ENCODE measurements around the gene GRIA2.

Gene GRIA2

DNA sequence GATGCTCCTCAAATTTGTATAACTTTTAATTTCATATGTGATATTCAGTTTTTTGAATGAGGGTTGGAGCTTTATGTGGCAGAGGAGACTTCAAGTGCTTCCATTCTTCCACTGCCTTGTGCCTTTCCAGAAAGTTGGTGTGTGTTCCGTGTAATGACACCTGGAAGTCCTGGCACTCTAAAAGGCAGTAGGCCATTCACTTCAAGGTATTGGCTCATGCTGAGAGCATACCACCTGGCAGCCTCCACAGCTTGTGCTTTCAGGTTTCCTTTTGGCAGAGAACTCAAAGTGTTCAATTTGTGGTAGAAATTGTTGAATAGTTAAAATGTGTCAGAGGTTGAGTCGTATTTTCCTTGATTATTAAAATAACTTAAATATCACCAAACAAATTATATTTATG, 49.6 kb downstream of the GRIA2 start:
- no peak for DNase-seq

GRCh38 chr4:157270552-157270951, 50.0 kb downstream of the GRIA2 start:
- no peak for DNase-seq

DNA sequence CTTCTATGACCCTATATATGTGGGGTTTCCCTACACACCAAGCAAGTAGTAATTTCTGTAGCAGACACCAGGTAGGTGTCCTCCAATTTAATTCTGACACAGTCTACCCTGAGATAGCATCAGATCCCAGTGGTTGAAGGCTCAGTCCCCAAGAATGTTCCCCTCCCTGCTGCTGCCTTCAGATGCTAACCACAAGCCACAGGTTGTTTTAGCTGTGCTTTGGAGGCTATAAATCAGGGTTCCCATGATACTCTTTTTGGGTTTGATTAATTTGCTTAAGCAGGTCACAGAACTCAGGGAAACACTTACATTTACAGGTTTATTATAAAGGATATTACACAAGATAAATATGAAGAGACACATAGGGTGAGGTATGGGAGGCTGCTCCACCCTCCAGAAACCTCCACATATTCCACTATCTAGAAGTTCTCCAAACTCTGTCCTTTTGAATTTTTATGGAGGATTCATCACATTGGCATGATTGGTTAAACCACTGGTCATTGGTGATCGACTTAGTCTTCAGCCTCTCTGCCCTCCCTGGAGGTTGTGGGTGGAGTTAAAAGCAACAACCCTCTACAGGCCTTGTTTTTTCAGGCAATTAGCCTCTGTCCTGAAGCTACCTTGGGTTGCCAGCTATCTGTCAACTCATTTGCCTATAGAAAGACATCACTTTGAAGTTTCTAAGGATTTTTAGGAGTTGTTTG, 50.8 kb downstream of the GRIA2 start:
- DNase-seq, result no peak

DNA sequence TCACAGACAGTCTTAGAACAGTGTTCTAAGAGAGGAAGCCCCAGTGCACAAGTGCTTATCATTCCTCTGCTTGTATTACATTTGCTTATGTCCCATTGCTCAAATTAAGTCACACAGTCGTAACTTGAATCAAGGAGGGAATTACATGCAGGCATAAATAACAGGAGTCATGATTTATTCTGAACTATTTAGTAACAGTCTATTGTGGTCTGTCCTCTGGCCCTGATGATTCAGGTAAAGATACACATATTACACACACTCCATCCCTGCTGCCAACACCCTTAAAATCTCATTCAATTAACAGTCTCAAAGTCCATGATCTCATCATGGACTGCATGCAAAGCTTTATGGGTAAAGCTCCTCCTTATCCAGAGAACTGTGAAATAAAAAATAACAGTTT, 60.1 kb downstream of the GRIA2 start:
- no peak for DNase-seq

DNA sequence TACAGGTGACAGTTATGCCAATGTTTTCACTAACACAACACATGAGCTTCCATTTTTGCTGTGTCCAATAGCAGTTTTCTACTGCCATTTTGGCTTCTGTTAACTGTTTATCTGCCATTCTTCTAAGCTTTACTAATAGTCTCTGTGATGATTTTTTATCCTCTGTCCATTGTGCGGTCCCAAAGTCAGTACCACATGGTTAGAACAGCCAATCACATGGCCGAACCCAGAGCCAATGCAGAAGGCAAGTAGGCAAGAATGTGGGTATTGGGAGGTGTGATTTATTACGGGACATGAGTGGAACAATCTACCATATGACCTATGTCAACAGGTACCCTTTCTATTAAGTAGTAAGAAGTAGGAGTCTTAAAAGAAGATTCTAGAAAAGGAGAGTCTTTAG, 61.5 kb downstream of the GRIA2 start:
- DNase-seq, result no peak

DNA sequence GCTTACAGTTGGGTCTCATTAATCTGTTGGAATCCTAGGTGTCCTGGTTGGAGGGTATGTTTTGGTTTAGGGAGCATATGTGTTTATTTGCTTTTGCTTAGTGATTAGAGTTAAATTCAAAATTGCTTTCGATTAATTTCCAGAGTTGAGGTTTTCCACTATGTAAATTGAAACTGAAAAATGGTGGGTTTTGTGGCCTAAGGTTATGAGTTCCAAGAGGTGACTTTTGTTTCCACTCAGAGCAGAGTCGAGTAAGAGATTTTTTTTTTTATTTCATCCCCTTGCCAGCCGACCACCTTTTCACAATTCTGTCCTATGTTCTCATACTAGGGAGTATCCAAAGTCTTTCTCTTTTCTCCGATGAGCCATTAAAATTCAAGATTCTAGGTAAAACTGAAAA, 66.9 kb downstream of the GRIA2 start:
- no peak for DNase-seq

DNA sequence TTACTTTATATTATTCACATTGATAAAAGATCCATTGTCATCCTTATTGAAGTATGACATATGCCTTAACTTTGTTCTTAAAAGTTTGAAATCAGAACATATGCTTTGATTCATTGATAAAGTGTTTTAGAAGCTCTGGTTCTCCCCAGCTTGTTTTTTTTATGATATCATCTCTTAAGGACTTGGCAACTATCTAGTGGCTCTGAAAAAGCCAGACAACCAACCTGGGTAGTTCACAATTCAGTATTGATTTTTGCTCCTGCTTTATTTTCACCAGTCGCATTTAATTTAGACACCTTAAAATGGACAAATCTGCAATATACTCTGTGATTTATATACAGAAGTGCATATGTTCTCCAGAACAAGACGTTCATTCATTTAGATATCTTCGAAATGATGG, 70.1 kb downstream of the GRIA2 start:
- DNase-seq, result no peak

GRCh38 chr4:157291071-157291470, 70.5 kb downstream of the GRIA2 start:
- DNase-seq, result no peak

GRCh38 chr4:157293673-157294072, 73.1 kb downstream of the GRIA2 start:
- no peak for DNase-seq

DNA sequence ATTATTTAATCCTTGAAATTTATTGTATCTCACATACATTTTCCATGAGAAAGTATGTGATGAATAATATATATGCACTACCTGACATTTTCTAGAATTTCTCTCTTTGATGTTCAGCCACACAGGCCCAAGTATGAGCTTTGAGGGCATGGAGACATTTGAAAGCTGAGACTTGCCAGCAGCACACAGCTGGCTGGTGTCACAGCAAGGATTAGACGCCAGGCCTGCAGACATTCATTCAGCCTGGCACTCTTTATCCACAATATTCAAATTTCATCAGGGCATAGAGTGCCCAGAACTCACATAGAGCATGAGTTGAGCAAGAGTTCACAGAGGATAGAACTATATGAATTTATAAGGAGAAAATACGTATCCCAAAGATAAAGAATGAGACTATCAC, 74.0 kb downstream of the GRIA2 start:
- no peak for DNase-seq

- no peak for DNase-seq
These were observed 80.2 kb downstream of the GRIA2 start for GRCh38 chr4:157300701-157301100.

GRCh38 chr4:157303471-157303960, 83.0 kb downstream of the GRIA2 start:
- no peak for DNase-seq

DNA sequence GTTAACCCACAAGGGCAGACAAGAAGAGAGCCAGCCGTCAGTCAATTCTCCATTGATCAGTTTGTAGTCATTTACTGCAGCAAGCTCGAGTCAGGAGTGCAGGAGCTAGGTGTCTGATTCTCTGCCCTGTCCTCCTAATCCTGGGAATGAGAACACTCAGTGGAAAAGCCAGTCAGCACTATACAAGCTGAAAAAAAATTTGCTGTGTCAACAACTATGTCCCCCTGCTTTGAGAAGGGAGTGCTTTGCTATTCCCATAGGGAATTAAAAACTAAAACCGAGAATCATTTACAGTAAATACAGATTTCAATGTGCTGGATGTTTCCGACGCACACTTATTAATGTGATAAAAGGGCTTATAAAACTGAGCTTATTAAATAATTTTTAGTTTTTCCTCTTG, 84.2 kb downstream of the GRIA2 start:
- no peak for DNase-seq

GRCh38 chr4:157312702-157313101, 92.2 kb downstream of the GRIA2 start:
- no peak for DNase-seq

DNA sequence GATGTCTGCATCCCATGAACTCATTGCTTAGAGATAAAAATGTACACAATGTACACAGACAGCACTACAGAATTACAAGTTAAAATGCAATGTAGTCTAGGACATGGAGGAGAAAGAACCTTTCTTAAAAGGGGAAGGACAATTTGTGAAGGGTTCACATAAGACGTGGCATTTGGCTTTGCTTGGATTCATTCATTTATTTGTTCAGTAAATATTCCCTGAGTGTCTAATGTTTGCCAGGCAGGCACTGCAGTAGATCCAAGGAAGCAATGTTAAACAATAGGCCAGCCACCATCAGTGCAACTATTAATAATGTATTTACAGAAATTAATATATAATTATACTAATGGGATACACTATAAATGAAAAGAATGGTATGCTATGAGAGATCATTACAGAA, 94.4 kb downstream of the GRIA2 start:
- no peak for DNase-seq

- no peak for DNase-seq
These were observed 95.4 kb downstream of the GRIA2 start for GRCh38 chr4:157315968-157316367.

- DNase-seq, result no peak
These were observed 99.6 kb downstream of the GRIA2 start for GRCh38 chr4:157320092-157320491.

- DNase-seq, result no peak
These were observed 107.1 kb downstream of the GRIA2 start for GRCh38 chr4:157327666-157328065.

DNA sequence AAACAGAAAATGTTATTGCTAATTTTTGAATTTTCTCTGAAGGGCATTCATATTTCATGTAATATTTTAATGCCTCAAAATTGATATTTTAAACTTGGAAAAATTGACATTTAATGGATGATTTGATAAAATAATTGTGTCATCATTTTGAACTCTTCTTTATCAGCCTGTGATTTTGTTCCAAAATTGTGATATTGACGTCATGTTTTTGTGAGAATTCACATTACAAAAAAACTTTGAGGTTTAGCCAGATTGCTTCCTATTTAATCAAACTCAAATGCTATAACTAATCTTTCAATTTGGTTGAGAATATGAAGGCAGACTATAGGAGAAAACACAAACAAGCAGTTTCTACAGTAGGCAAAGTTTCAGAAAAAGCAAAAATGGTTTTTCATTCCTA, 137.4 kb downstream of the GRIA2 start:
- no peak for DNase-seq

GRCh38 chr4:157358439-157358838, 137.9 kb downstream of the GRIA2 start:
- no peak for DNase-seq

DNA sequence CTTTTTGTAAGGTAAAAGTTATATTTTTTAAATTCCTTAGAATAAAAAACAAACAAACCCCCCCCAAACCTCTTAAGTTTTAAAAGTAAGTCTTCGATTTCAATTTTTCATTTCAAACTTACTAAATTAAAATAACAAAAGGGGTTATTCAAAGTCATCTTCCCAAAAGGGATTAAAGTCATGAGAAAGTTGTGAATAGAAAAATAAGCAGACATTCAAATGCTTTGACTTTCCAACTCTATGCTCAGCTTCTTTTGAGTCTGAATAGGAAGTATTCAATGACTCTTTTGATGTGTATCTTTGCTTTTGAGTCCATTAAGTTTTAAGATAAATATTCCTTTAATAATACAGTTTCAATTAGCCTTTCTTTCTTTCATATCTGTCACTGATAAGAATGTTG, 138.3 kb downstream of the GRIA2 start:
- no peak for DNase-seq

DNA sequence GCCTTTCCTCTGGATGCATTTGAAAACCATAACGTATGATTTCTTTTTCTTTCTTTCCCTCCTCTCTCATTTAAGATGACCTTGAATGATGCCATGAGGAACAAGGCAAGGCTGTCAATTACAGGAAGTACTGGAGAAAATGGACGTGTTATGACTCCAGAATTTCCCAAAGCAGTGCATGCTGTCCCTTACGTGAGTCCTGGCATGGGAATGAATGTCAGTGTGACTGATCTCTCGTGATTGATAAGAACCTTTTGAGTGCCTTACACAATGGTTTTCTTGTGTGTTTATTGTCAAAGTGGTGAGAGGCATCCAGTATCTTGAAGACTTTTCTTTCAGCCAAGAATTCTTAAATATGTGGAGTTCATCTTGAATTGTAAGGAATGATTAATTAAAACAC, 142.8 kb downstream of the GRIA2 start:
- no peak for DNase-seq

DNA sequence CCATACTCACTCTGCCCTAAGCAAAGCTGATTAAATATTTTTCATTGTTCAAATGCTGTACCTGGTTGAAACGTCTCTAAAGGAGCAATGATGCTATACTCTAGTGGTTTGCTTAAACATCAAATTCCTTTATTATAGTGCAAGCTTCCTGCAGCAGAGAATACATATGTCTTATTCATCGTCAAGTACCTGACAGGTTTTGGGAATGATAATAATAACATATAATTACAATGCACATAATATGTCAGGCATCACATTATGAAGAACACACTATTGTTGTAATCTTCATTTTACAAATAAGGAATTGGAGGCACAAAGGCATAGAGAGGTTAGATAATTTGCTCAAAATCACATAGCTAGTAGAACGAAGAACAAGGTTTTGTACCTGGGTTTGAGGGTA, 151.6 kb downstream of the GRIA2 start:
- no peak for DNase-seq

GRCh38 chr4:157372567-157372966, 152.0 kb downstream of the GRIA2 start:
- DNase-seq, result no peak

GRCh38 chr4:157389741-157390140, 169.2 kb downstream of the GRIA2 start:
- no peak for DNase-seq

Data from stimulated activated naive CD4-positive, alpha-beta T cell (primary cell).